Posterior vena cava (tissue), 2 donors: ENCODE measurements around the gene MMADHC. TPM values are rescaled to one million over a fixed set of nuclear protein-coding genes. Genes with fewer than 3 reads are reported as not detected.

ENCODE experiments used
- DNase-seq: peaks from one replicate; pipeline ENCODE4 v3.0.0-alpha.2; 2020; ENCODE audit warnings: low spot score
- intact Hi-C, 2 donors: fragments of 100-400 bp; cut with DNase I; formaldehyde crosslinking; loops; one replicate each; pipeline versions ENCODE4 v1.14.1 to v1.14.2; 2022 to 2023
- total RNA-seq, 2 donors: library from RNA; stranded (reverse); fragmentation: NEBNext Ultra II Directional; extraction: Animal tissue kit (Norgen Biotek cat#: 25700); gene quantifications; one replicate each; pipeline ENCODE4 v1.2.1, GENCODE V29; 2021
- donor health status: DM: yes; HTN: yes; CAD: no.
- donor health status: DM: yes; HTN: yes; CAD: no.

MMADHC gene
- total RNA-seq, 2 donors from 2014 or later: 73.3 to 81.5 TPM

DNA sequence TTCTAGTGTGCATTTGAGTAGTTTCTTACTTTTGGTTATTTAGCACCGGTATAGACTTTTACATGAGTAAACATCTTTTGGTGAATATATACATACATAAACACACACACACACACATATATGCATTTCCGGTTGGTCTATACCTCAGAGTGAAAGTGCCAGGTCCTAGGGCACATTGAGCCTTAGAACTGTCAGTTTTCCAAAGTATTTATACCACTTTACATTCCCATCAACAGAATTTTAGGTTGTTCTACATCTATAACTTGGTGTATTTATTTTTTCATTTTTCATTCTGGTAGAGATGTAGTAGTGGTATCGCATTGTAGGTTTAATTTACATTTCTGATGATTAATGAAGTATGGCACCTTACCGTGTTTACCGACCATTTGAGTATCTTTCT is 22.6 kb downstream of the MMADHC start:
- no peak for DNase-seq
- intact Hi-C loops: loop anchor here (5.0 to 10.0 kb wide), 2 partner anchors 548 to 550 kb away; no protein-coding TSS in a partner anchor

DNA sequence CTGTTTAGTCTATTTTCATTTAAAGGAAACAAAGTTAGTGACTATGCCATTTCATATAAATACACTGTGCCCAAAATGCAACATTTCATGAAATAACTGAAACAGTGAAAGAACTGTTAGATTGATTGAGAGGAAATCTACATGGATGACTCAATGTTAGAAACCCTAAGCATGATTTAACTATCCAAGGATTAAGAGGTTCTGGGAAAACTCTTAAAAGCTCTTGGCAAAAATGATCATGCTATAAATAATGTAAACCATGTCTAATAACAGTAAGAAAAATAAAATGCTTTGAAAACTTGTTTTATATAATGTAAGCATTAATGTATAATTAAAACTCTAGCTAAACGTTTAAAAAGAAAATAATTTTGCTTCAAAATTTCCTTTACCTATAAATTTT is 23.5 kb downstream of the MMADHC start:
- no peak for DNase-seq
- intact Hi-C loops: loop anchor here (5.0 to 10.0 kb wide), 2 partner anchors 547 to 549 kb away; no protein-coding TSS in a partner anchor

DNA sequence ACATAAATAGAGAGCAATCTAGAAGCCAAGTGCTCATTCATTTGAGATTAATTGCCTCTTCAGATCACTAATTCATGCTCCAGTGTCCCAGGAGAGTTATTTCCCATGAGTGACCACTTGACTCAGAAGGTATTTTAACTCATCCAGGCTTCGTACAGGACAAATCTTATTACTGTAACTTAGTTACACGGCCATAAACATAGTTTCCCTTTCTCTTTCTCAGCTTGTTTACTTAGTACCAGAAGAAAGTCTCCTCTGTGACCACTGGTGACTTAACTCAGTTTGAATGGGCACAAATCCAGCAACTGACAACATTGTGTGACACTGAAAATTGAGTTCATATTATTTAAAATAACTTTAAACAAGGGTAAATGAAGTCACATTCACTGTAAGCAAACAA is 25.3 kb downstream of the MMADHC start:
- no peak for DNase-seq
- intact Hi-C loops: loop anchor here (5.0 to 10.0 kb wide), 2 partner anchors 545 to 548 kb away; no protein-coding TSS in a partner anchor

DNA sequence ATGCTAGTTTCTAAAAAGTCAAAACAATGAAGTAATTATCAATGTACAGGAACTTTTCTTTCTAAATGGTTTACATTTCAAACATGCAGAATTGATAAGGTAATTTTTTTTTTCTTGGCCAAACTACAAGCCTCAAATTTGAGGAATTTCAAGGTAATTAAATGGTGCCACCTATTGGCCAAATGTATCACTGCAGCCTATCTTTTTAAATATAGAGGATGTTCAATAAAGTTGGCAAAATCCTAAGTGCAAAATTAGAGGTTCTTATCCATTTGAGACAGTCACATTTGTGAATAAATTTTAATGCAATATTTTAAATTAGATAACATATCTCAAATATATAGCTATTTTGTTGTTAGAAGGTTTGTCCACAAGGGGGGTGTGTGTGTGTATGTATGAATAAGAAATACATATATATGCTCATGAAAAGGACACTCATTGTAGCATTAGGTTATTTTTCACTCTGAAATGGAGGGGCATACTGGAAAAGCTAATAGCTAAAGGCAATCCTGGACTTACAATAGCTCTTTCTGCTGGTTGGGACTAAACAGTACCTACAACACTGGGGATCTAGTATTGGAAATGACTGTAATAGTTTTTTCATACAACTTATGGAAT is 26.2 kb downstream of the MMADHC start:
- DNase-seq: no peak
- intact Hi-C loops: loop anchor here (5.0 to 10.0 kb wide), 2 partner anchors 544 to 547 kb away; no protein-coding TSS in a partner anchor

DNA sequence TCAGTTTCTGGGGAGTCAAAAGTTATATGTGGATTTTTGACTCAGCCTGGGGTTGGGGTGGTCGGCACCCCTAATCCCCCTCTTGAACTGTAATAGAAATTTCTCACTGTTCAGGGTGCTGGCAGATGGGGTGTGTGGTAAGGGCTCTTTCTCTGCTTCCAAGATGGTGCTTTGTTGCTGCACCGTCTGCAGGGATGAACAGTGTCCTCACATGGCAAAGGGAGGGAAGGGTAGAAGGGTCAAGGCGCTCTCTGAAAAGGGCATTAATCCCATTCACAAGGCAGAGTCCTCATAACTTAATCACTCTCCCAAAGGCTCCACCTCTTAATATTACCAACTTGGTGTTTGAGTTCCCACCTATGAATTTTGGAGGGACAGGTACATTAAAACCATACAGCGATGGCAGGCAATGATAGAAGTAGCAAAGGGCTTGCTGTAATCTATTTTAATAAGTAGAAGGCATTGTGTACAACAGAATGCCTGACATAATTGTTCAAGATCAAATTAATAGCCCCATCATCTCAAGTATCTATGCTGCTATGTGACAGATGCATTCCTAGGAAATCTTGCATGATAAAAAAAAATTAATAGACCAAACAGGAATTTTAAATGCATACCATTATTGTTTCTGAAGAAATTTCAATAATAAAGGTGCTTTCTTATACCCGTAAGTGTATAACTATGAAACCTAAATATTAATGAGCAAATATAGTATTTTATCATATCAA is 28.1 kb downstream of the MMADHC start:
- intact Hi-C loops: loop anchor here (5.0 to 10.0 kb wide), 2 partner anchors 542 to 545 kb away; no protein-coding TSS in a partner anchor
- no peak for DNase-seq

DNA sequence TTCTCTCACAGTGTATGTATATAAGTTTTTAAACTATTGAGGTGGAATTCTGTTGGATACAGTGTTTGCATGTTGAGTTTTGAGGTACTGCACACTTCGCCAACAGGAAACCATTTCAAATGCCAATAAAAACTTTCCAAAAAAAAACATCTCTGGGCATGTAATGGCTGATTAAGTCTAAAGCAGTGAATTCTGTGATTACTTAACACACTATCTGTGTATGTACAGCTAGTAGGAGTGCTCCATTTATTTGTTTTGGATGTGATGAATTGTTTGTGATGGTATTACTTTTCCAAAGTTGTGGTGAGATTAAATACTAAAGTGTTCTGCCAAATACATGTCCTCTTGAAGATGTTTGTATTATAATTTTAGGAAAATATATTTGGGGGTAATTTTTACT is 31.1 kb downstream of the MMADHC start:
- no peak for DNase-seq
- intact Hi-C loops: no loop called here

DNA sequence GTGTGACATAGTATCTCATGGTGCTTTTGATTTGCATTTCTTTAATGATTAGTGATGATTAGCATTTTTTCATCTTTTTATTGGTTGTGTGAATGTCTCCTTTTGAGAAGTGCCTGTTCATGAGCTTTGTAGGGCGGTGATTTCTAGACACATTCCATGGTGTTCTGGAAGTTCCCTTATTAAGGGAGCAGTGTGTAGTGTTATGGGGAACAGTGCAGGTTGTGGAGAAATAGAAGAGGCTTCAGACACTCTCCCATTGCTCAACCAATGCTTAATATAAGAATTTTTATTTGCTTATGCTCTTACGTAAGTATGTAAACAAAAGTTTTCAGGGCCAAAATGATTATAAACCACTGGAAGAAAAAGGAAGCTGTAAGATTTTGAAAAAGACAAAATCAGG is 34.7 kb downstream of the MMADHC start:
- DNase-seq: no peak
- intact Hi-C loops: no loop called here

DNA sequence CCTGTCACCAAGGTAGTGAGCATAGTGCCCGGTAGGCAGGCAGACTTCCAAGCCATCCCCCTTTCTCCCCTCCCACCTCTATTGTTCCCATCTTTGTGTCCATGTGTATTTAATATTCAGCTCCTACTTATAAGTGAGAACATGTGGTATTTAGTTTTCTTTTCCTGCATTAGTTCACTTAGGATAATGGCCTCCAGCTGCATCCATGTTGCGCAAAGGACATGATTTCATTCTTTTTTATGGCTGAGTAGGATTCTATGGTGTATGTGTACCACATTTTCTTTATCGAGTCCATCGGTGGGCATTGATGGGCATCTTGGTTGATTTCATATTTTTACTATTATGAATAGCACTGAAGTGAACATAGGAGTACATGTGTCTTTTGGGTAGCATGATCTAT is 35.3 kb downstream of the MMADHC start:
- no peak for DNase-seq
- intact Hi-C loops: no loop called here

DNA sequence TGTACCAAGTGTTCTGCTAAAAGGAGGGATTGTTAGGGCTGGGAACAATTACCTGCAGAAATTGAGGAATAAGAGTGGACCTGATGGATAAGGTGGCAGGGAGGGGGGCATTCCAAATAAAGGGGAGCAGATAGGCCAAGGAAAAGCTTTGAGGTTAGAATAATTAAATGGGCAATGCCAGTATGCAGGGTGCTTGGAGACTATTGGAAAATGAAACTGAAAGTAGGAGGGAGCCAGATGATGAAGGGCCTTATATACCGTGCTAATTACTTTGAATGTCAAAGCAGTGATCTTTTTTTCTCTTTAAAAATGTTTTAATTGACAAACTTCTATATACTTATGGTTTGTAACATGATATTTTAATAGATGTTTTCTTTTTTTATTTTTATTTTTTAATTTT is 42.9 kb downstream of the MMADHC start:
- no peak for DNase-seq
- intact Hi-C loops: no loop called here

DNA sequence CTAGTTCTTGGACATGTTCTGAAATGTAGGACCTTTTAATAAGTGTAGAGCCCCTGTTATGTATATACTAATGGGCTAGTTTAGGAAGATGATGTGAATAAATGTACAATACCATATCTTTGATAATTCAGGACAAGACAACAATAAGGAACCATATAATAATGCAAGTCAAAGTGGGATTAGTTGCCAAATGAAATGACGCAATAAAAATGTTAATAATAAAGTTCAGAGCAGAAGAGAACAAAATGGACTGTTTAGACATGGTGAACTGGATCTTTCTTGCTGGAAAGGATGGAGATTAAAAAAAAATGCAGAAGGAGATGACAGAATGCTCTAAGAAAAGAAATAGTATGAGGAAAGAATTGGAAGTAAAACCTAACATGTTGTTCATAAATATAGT is 43.7 kb downstream of the MMADHC start:
- DNase-seq: no peak

DNA sequence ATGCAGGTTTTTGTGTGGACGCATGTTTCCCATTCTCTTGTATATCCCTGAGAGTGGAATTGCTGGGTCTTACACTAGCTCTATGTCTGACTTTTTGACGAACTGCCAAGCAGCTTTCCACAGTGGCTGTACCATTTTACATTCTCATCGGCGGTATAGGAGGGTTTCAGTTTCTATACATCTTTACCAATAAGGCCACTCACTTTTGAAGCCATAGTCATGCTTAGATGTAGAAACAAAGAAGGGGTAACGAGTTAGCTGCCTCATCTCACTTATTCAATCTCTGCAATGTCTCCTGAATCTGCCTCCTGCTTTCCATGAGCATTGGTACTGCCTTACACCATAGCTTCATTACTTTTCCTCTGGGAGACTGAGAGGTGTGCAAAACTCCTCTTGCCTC is 47.4 kb downstream of the MMADHC start:
- no peak for DNase-seq
- intact Hi-C loops: no loop called here

More for the DNA sequence above, 43.7 kb downstream of the MMADHC start:
- intact Hi-C loops: no loop called here

DNA sequence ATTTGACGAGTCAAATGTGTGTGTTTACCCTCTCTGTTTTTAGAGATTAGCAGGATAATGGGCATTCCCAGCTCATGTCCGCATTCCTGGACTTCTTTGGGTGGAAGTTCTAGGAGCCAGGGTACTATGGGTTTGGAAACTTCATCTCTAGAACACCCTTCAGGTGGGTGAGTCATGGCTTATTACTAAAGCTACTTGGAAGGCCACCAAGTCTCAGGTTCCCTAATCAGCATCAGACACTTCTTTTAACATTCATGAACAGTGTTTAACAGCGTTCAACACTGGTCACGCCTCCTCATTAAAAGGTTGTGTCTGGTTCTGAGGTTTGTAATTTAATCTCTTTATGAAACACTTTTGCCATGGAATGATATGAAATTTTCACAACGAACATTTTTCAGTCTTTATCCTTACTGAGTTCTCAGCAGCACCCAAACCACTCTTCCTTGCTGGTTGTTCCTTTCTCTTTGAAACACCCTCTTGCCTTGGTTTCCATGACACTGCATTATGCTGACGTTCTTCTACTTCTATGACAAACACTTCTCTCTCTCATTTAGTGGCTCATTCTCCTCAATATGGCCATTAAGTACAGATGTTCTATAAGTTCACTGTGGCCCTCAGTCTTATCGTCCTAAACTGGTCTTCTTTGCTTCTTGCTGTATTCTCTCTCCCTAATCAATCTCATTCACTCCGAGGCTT is 49.3 kb downstream of the MMADHC start:
- no peak for DNase-seq
- intact Hi-C loops: no loop called here

DNA sequence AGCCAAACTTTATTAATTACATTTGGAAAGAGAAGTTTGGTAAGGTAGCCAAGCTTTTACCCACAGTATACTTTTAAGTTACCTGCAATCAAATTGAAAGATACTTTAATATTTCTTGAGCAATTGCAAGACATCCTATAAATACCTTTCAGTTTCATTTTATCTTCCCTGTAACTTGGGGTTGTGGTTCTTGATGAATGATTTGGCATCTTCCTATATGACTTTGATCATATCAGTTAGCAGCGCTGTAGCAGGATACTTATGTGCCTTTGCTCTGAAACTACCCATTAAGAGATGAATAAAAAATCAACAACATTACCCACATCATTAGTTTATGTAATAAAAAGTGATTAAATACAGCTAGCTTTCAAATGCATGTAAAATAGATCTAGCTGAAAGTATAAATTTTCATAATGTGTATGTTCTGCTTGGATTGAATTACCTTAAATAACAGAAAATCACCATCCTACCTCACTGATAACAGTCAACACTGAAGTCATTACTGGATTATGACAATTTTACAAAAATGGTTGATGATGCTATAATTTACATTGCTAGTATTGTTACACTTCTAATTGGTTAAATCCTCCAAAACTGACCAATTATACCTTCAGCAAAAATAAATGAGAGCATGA is 50.4 kb downstream of the MMADHC start:
- DNase-seq: no peak
- intact Hi-C loops: no loop called here

DNA sequence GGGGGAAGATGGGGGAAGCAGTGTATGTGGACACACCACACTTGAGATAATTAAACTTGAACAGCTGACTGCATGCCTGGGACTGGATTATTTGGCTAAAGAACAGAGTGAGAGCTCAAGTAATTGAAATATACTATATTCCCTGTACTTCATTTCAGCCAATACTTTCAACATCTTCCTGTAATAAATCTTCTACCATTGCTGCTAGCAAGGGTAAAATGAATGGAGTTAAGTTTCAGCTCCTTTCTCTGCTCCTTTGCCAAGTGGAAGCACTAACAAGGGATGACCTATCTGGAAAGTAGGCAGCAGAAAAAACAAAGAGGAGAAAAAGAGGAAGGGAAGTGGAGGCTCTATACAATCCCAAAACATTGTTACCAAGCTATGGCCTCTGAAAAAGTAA is 50.9 kb downstream of the MMADHC start:
- no peak for DNase-seq
- intact Hi-C loops: no loop called here

DNA sequence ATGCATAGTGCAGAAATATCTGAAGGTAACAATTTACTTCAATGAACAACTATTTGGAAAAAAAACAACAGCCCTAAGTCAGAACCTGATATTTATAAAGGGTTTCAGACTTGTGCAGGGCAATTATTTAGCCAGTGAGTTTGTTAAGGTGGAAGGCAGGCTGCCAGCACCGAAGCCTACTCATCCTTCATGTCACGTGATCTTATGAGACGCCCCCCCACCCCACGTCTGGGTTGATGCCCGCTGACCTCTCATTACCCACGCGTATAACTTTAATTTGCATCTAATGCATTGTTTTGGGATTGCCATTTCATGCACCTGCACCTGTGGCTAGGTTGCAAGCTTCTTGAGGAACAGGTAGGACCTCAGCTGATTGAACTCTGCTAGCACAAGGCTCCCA is 52.9 kb downstream of the MMADHC start:
- DNase-seq: no peak
- intact Hi-C loops: no loop called here

DNA sequence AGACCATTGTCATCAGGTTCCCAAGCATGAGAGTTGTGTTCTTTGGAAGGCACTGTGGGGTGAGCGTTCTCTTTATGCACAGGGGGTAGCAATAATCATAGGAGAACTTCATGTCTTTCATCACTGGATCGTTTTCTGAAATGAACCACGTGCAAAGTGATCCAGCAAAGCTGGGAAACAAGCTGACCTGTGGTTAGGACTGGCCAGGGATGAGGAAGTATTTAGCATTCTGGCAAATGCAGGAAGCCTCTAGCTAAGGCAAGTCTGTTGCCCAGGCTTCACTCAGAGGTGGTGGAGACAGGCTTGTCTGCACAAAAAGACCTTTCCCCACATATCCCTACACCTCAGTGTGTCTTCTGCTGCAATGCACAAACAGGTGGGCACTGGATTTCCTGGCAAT is 58.6 kb downstream of the MMADHC start:
- intact Hi-C loops: no loop called here

DNA sequence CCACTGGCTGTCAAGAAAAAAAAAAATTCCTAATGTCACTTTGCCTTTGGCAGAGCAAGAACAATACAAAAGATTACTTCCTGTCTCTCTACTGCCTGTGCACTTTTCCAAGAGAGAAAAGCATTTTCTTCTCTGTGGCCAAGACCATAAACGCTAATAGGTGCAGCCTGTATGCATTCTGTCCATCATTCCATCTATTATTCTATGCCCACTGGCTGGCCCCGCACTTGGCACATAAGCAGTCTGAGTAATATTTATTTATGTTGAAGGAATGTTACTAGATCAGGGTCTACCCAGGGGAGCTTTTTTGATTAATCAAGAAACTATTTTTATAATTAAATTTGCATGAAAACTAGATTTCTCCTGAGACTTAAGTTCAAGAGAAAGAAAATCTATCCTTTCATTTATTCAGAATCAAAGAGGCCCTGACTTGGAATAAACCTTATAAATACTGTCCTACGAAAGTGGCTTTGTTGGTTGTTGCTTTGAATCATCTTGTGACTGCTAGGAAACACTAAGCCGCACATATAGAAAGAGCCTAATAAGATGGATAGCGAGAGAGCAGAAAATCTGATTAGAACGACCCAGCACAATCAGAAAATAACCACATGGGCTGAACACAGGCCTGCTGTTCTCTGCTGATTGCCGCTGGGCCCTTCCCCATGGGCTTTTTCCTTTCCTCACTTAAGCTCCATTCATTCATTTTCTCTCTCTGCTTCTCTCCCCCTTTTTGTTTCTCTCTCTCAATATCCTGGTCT is 59.4 kb downstream of the MMADHC start:
- intact Hi-C loops: no loop called here
- no peak for DNase-seq

More for the DNA sequence above, 58.6 kb downstream of the MMADHC start:
- no peak for DNase-seq

DNA sequence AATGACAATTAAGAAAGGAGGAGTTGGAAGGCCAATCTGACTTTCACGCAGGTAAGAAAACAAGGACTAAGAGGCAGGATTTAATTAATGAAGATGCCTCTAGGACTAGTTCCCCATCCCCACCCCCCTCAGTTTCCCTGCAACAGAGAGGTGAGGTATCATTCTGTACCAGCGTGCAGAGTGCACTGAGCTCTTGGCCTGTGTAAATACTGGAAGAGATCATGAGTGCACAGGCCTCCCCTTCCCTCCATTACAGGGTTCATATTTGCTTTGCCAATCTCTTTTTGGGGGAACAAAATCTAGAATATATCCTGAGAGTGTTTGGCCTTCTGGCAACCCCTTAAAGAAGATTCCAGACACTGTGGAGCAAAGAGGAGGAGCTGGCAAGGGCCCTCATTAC is 60.9 kb downstream of the MMADHC start:
- intact Hi-C loops: no loop called here
- no peak for DNase-seq

DNA sequence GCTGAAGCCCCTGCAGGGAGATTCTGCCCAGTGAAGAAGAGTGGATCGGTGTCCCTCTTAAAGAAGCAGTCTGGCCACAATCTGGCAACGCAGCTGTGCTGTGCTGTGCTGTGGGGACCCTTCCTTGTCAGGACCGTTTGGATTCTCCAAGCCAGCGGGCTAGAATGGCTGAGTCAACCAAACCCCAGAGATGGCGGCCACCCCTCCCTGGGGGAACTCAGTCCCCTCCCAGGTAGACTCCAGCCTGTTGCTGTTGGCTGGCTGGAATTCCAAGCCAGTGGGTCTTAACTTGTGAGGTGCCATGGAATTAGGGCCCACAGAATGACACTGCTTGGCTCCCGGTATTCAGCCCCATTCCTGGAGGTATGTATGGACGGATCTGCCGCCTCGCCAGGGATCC is 62.3 kb downstream of the MMADHC start:
- DNase-seq: no peak
- intact Hi-C loops: no loop called here
